Nephron (organoid): ENCODE data around the gene ILF2.
"Not testable (repeated sequence)": the region's sequence is repeated elsewhere in the genome, so short reads cannot be mapped to it uniquely, and the experiment has no call there.

Experiments
- H3K27ac Mint-ChIP-seq, 3 experiments: 2 replicates each; pipeline ENCODE4 v1.8.0; 2020; ENCODE audit warnings: mixed read lengths in 3 of 3, mild to moderate bottlenecking in 2 of 3, moderate library complexity in 1 of 3
- H3K27me3 Mint-ChIP-seq: 2 replicates; pipeline ENCODE4 v1.8.0; 2021; ENCODE audit warnings: low read depth, mild to moderate bottlenecking, moderate library complexity, mixed read lengths
- H3K36me3 Mint-ChIP-seq: 2 replicates; pipeline ENCODE4 v1.8.0; 2020; ENCODE audit warnings: low read depth, mixed read lengths
- H3K4me1 Mint-ChIP-seq: 2 replicates; pipeline ENCODE4 v1.8.0; 2020; ENCODE audit warnings: mixed read lengths
- H3K4me3 Mint-ChIP-seq, 3 experiments: 2 replicates each; pipeline ENCODE4 v1.8.0; 2020; ENCODE audit warnings: mild to moderate bottlenecking in 3 of 3, mixed read lengths in 3 of 3, moderate library complexity in 2 of 3
- H3K9me3 Mint-ChIP-seq: 2 replicates; pipeline ENCODE4 v1.8.0; 2020; ENCODE audit warnings: mixed read lengths
- TF ChIP-seq, protein P1 (sequence below), 3 experiments: fragments of 200-600 bp; sonication (generic); IDR thresholded peaks; one replicate each; pipeline ENCODE4 v1.5.0; 2021; ENCODE audit warnings: antibody characterized with exemption in 3 of 3; ENCODE audit not compliant: unreplicated experiment in 3 of 3

The ILF2 gene

DNA sequence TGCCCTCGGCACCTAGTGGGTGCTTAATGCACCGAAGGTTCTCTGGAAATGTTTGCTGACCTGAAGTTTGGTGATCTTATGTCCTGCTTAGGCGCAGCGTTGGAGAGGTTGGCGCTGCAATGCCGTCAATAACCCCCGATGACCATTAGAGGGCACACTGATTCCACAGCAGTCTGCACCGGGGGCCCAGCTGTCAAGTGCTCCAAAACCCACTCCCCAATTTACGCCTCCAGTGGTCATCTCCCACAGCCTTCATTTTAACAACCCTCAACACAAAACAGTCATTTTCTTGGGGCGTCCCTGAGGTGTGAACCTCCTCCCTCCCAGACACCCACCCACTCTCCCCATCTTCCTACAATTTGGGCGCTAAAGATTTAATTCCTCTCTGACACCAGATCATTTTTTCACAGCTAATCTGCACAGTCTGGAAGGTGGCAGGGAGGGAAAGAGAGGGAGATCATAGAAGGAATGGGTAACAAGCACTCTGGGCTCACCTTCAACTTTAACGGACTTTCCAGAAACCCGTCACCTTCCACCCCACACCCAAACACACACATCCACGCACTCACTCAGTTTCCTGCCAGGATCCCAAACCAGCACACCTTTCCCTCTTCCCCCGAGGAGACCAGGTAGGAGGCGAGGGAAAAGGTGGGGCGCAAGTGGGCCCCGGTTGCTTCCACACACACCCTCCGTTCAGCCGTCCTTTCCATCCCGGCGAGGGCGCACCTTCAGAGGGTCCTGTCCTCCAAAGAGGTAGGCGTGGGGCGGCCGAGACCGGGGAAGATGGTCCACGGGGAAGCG, 7.1 kb upstream of the ILF2 start:
- TF ChIP-seq, protein P1, sequence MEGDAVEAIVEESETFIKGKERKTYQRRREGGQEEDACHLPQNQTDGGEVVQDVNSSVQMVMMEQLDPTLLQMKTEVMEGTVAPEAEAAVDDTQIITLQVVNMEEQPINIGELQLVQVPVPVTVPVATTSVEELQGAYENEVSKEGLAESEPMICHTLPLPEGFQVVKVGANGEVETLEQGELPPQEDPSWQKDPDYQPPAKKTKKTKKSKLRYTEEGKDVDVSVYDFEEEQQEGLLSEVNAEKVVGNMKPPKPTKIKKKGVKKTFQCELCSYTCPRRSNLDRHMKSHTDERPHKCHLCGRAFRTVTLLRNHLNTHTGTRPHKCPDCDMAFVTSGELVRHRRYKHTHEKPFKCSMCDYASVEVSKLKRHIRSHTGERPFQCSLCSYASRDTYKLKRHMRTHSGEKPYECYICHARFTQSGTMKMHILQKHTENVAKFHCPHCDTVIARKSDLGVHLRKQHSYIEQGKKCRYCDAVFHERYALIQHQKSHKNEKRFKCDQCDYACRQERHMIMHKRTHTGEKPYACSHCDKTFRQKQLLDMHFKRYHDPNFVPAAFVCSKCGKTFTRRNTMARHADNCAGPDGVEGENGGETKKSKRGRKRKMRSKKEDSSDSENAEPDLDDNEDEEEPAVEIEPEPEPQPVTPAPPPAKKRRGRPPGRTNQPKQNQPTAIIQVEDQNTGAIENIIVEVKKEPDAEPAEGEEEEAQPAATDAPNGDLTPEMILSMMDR (IDR thresholded peaks at IDR 0.05; ENCODE audit: unreplicated experiment in 3 of 3) = peak; percentile 92 to 95 (median 92)
- no peaks in the 10 kb centered on the region for H3K9me3 Mint-ChIP-seq
- peaks cover 49% of the 10 kb centered on the region for H3K27me3 Mint-ChIP-seq
- peaks cover 20% of the 10 kb centered on the region for H3K4me1 Mint-ChIP-seq
- H3K27ac Mint-ChIP-seq = peak overlapping the region in 2 of 3 experiments; percentile 5 to 7
- no peaks in the 10 kb centered on the region for H3K36me3 Mint-ChIP-seq
- H3K4me3 Mint-ChIP-seq = peak overlapping the region; percentile 84 to 93 (median 85)

GRCh38 chr1:153673511-153673910, 2.7 kb upstream of the ILF2 start:
- Mint-ChIP-seq H3K4me1 (peaks cover 24% of the 10 kb centered on the region), H3K9me3 (no peaks in the 10 kb centered on the region), H3K36me3 (peaks cover 15% of the 10 kb centered on the region), H3K4me3 (peak overlapping the region in 1 of 3 experiments; percentile 80), H3K27me3 (peaks cover 11% of the 10 kb centered on the region), H3K27ac (peak overlapping the region in 2 of 3 experiments; percentile 43 to 63)
- TF ChIP-seq, protein P1 (IDR thresholded peaks at IDR 0.05; ENCODE audit: unreplicated experiment in 3 of 3) = no peak

DNA sequence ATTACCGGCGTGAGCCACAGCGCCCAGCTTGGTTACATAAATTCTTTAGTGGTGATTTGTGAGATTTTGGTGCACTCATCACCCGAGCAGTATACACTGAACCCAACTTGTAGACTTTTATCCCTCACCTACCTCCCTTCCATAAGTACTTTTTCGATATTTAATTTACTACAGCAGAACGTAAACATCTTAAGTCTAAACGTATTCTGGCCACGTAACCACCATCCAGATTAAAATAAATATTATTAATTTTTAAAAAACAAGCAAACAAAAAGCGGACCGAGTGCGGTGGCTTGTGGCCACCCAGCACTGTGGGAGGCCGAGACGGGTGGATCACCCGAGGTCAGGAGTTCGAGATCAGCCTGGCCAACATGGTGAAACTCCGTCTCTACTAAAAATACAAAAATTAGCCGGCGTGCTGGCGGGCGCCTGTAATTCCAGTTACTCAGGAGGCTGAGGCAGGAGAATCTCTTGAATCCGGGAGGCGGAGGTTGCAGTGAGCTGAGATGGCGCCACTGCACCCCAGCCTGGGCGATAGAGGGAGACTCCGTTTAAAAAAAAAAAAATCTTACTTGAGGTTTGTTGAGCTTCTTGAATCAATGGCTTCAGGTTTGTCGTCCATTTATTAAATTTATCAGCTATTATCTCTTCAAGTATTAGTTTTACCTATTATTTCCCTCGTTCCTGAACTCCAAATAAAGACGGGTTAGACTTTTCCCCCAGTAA, 998 bp upstream of the ILF2 start:
- not testable (repeated sequence) for H3K4me3 Mint-ChIP-seq, H3K9me3 Mint-ChIP-seq, H3K27me3 Mint-ChIP-seq
- Mint-ChIP-seq H3K36me3 (peaks cover 32% of the 10 kb centered on the region), H3K4me1 (peaks cover 22% of the 10 kb centered on the region), H3K27ac (peak overlapping the region in 2 of 3 experiments; percentile 78 to 83)

DNA sequence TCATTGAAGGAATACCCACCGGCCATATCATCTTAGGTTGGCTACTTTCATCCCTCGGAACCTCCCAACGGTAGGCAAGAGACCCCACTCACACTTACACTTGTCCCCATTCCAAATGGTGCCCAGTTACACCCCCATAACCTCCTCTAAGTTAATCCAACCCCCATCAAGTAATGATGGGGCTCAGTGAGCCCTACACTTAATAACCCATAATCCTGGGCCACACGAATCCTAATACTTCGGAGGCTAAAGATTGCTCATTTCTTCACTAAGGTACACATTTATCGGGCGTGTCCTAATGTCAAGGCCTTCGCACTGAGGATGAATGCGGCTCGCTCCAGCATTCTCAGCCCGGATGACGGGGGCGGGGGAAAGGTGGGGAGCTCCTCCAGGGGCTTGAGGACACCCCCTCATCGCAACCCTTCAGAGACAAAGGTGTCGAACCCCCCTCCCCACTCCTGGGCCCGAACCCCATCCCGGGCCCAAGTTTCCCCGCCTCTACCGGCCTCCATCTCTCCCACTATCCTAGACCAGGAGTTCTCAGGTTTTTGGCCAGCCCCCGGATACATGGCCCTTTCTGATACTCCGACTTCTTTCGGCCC, 435 bp downstream of the ILF2 start:
- no peaks in the 10 kb centered on the region for H3K27me3 Mint-ChIP-seq
- peaks cover 46% of the 10 kb centered on the region for H3K36me3 Mint-ChIP-seq
- peak overlapping the region in 1 of 3 experiments; percentile 78 for H3K27ac Mint-ChIP-seq
- TF ChIP-seq, protein P1 (IDR thresholded peaks at IDR 0.05; ENCODE audit: unreplicated experiment in 3 of 3) = no peak
- peaks cover 22% of the 10 kb centered on the region for H3K4me1 Mint-ChIP-seq
- H3K9me3 Mint-ChIP-seq = no peaks in the 10 kb centered on the region
- H3K4me3 Mint-ChIP-seq = no peak overlapping the region

DNA sequence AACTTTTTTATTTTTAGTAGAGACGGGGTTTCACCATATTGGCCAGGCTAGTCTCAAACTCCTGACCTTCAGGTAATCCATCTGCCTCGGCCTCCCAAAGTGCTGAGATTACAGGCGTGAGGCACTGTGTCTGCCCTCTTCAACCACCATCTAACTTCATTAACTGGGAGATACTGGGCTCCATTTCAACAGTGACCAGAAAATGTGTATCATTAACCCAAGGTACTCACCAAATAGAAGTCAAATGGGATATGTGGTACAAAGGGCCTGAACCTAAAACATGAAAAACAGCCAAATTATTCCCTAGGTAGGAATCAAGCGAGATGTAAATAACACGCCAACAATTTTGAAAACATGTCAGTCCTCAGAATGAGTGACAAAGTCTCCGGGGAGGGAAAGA, 1.2 kb downstream of the ILF2 start:
- peaks cover 54% of the 10 kb centered on the region for H3K36me3 Mint-ChIP-seq
- H3K27ac Mint-ChIP-seq = peak overlapping the region in 1 of 3 experiments; percentile 78
- no peaks in the 10 kb centered on the region for H3K9me3 Mint-ChIP-seq
- no peak overlapping the region for H3K4me3 Mint-ChIP-seq
- TF ChIP-seq, protein P1 (IDR thresholded peaks at IDR 0.05; ENCODE audit: unreplicated experiment in 3 of 3) = no peak
- peaks cover 22% of the 10 kb centered on the region for H3K4me1 Mint-ChIP-seq
- H3K27me3 Mint-ChIP-seq = no peaks in the 10 kb centered on the region

DNA sequence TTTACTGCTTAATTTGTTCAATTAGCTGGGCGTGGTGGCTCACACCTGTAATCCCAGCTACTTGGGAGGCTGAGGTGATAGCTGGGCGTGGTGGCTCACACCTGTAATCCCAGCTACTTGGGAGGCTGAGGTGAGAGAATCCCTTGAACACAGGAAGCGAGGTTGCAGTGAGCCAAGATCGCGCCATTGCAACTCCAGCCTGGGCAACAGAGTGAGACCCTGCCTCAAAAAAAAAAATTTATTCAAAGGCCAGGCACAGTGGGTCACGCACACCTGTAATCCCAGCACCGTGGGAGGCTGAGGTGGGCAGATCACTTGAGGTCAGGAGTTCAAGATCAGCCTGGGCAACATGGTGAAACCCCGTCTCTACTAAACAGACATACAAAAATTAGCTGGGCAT, 2.1 kb downstream of the ILF2 start:
- Mint-ChIP-seq H3K36me3 (peaks cover 63% of the 10 kb centered on the region), H3K4me1 (peaks cover 22% of the 10 kb centered on the region)
- H3K27me3 Mint-ChIP-seq, H3K9me3 Mint-ChIP-seq, H3K27ac Mint-ChIP-seq, H3K4me3 Mint-ChIP-seq: not testable (repeated sequence)
